Measurements from ENCODE around the gene PLA2G3. TPM values are rescaled to one million over a fixed set of nuclear protein-coding genes. Genes with fewer than 3 reads are reported as not detected.

PLA2G3 gene
- total and polyA plus RNA-seq, 2 donors (not counting 3 experiments of a cell fraction or from before 2014, with no cell fraction given): 0.75 to 0.84 TPM

DNA sequence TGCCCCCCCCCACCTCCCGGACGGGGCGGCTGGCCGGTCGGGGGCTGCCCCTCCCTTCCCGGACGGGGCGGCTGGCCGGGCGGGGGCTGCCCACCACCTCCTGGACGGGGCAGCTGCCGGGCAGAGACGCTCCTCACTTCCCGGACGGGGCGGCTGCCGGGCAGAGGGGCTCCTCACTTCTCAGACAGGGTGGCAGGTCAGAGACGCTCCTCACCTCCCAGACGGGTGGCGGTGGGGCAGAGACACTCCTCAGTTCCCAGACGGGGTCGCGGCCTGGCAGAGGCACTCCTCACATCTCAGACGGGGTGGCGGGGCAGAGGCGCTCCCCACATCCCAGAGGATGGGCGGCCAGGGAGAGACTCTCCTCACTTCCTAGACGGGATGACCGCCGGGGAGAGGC lies 43.7 kb upstream of the PLA2G3 start:
- H3K4me2 ChIP-seq (ENCODE audit: insufficient read depth, low read length): no peak overlapping the region
- no TSS peak for BruUV-seq (replicated peaks)
- dilution Hi-C loops (cut with MboI; ENCODE audit: extremely low pct_ligation_motif_present, low sequenced_read_pairs): no loop called here

More for the DNA sequence above, 43.7 kb upstream of the PLA2G3 start:
- Histone ChIP-seq H3K79me2 (ENCODE audit: control insufficient read depth, insufficient read depth, low read length) (peaks cover 7% of the 10 kb centered on the region), H3K9me1 (replicated peaks; ENCODE audit: control insufficient read depth, extremely low read depth, insufficient read depth, low read length) (no peaks in the 10 kb centered on the region), H3K4me3 (replicated peaks in 1 of 3; ENCODE audit: insufficient read depth in 1 of 3, low read depth in 1 of 3, low read length in 3 of 3) (no peak overlapping the region), H3K27ac (ENCODE audit: insufficient read depth, low read depth, low read length) (no peak overlapping the region), H3K9me3 (replicated peaks; ENCODE audit: control insufficient read depth, insufficient read depth, low read length) (no peaks in the 10 kb centered on the region), H3K27me3 (ENCODE audit: control insufficient read depth in 2 of 2, insufficient read depth in 2 of 2, low read length in 2 of 2) (no peaks in the 10 kb centered on the region), H3K9ac (replicated peaks; ENCODE audit: extremely low read depth, insufficient read depth, low read length) (no peak overlapping the region), H2AFZ (ENCODE audit: low read depth, low read length) (no peak overlapping the region), H3K36me3 (ENCODE audit: control insufficient read depth in 2 of 2, extremely low read depth in 1 of 2, insufficient read depth in 2 of 2, low read length in 2 of 2) (peaks cover 0 to 5% of the 10 kb centered on the region in 2 experiments), H3K4me1 (ENCODE audit: control insufficient read depth, extremely low read depth, insufficient read depth, low read length) (no peaks in the 10 kb centered on the region), H4K20me1 (replicated peaks; ENCODE audit: control insufficient read depth, extremely low read depth, insufficient read depth, low read length) (no peaks in the 10 kb centered on the region)
- POLR2A ChIA-PET: no interaction called here
- CTCF ChIA-PET: no interaction called here
- FAIRE-seq (no peak), DNase-seq (ENCODE audit: low read depth, low spot score) (no peak)
- TF ChIP-seq EZH2 (IDR thresholded peaks at IDR 0.05; ENCODE audit: borderline replicate concordance, low read depth, low read length, severe bottlenecking): no peak
- TF ChIP-seq POLR2A (IDR thresholded peaks at IDR 0.05; ENCODE audit: low read depth, low read length): no peak
- TF ChIP-seq POLR2AphosphoS5 (IDR thresholded peaks at IDR 0.05; ENCODE audit: insufficient read depth, low read depth, low read length): no peak
- no peak for TF ChIP-seq MYC (IDR thresholded peaks at IDR 0.05; ENCODE audit: low read depth, low read length)
- TF ChIP-seq GATA2 (IDR thresholded peaks at IDR 0.05; ENCODE audit: insufficient read depth, insufficient read length, low read depth, low read length): no peak
- no peak for TF ChIP-seq CTCF (IDR thresholded peaks at IDR 0.05; ENCODE audit: extremely low read depth in 1 of 2, insufficient read depth in 1 of 2, low read depth in 1 of 2, low read length in 2 of 2)
- no peak for TF ChIP-seq JUN (IDR thresholded peaks at IDR 0.05; ENCODE audit: borderline replicate concordance, insufficient read depth, insufficient read length, low read depth)
- no peak for TF ChIP-seq FOS (IDR thresholded peaks at IDR 0.05; ENCODE audit: borderline replicate concordance, insufficient read depth, low read length)
- TF ChIP-seq, protein P1, sequence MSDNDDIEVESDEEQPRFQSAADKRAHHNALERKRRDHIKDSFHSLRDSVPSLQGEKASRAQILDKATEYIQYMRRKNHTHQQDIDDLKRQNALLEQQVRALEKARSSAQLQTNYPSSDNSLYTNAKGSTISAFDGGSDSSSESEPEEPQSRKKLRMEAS (IDR thresholded peaks at IDR 0.05; ENCODE audit: insufficient read depth, insufficient read length): no peak
- intact Hi-C loops (cut with micrococcal nuclease): no loop called here
